HG02759 (cell line): Measurements from ENCODE around the gene XBP1.
"Not testable (repeated sequence)": the region's sequence is repeated elsewhere in the genome, so short reads cannot be mapped to it uniquely, and the experiment has no call there.

Source experiments
- ATAC-seq: cut with Tn5 transposase; IDR thresholded peaks from one replicate; pipeline ENCODE4 v1.9.1; 2021; ENCODE audit warnings: mild to moderate bottlenecking, moderate library complexity; ENCODE audit not compliant: unreplicated experiment

XBP1 gene

GRCh38 chr22:28819253-28820096 lies 19.1 kb upstream of the XBP1 start:
- ATAC-seq: peak; percentile 53

- ATAC-seq: no peak
Observed at GRCh38 chr22:28817919-28818859, 17.8 kb upstream of the XBP1 start.

GRCh38 chr22:28817064-28817463 lies 16.7 kb upstream of the XBP1 start:
- ATAC-seq: no peak

- ATAC-seq: no peak
Observed at GRCh38 chr22:28815729-28816128, 15.4 kb upstream of the XBP1 start.

GRCh38 chr22:28815111-28815510 lies 14.7 kb upstream of the XBP1 start:
- no peak for ATAC-seq

GRCh38 chr22:28813772-28814518 lies 13.6 kb upstream of the XBP1 start:
- no peak for ATAC-seq

- no peak for ATAC-seq
Observed at GRCh38 chr22:28812516-28812915, 12.1 kb upstream of the XBP1 start.

GRCh38 chr22:28810821-28811491 lies 10.6 kb upstream of the XBP1 start:
- ATAC-seq: no peak

- no peak for ATAC-seq
Observed at GRCh38 chr22:28808716-28809355, 8.5 kb upstream of the XBP1 start.

GRCh38 chr22:28805426-28805825 lies 5.1 kb upstream of the XBP1 start:
- ATAC-seq: not testable (repeated sequence)

- ATAC-seq: no peak
Observed at GRCh38 chr22:28802595-28803123, 2.3 kb upstream of the XBP1 start.

GRCh38 chr22:28801845-28802594 lies 1.7 kb upstream of the XBP1 start:
- ATAC-seq: no peak

- ATAC-seq: peak; percentile 31
Observed at GRCh38 chr22:28799606-28800307, 612 bp downstream of the XBP1 start.

GRCh38 chr22:28798810-28799605 lies 1.4 kb downstream of the XBP1 start:
- no peak for ATAC-seq

- no peak for ATAC-seq
Observed at GRCh38 chr22:28795932-28796856, 4.2 kb downstream of the XBP1 start.

- no peak for ATAC-seq
Observed at GRCh38 chr22:28795071-28795693, 5.2 kb downstream of the XBP1 start.
